Gastroesophageal sphincter (tissue), 4 donors: ENCODE measurements around the gene GARS1. TPM values are rescaled to one million over a fixed set of nuclear protein-coding genes. Genes with fewer than 3 reads are reported as not detected.

Experiments
- ATAC-seq: fragments of 150-250 bp; one replicate; pipeline ENCODE4 v1.9.1; 2016; ENCODE audit warnings: mild to moderate bottlenecking, moderate library complexity
- H3K27ac ChIP-seq, 4 donors: fragments of 200-600 bp; sonication (generic) in 3 of 4; 1 replicate in 3 of 4; 2 replicates in 1 of 4; pipeline ENCODE4 v1.5.1; 2016 to 2019
- H3K27me3 ChIP-seq: fragments of 200-600 bp; sonication (generic); one replicate; pipeline ENCODE4 v1.5.1; 2019
- H3K36me3 ChIP-seq, 2 donors: fragments of 200-600 bp; sonication (generic); one replicate each; pipeline ENCODE4 v1.5.1; 2019; ENCODE audit warnings: control low read depth in 1 of 2
- H3K4me1 ChIP-seq, 3 donors: fragments of 200-600 bp; sonication (generic); 1 replicate in 2 of 3; 2 replicates in 1 of 3; pipeline ENCODE4 v1.5.1; 2016 to 2019; ENCODE audit warnings: control low read depth in 2 of 3
- H3K4me3 ChIP-seq, 2 donors: fragments of 200-600 bp; sonication (generic); one replicate each; pipeline ENCODE4 v1.5.1; 2019; ENCODE audit warnings: mild to moderate bottlenecking in 1 of 2, moderate library complexity in 1 of 2
- H3K9me3 ChIP-seq, 3 donors: fragments of 200-600 bp; sonication (generic); one replicate each; pipeline ENCODE4 v1.5.1; 2017 to 2019; ENCODE audit warnings: control low read depth in 2 of 3
- EP300 ChIP-seq: sonication (generic); formaldehyde crosslinking; IDR thresholded peaks from one replicate; pipeline ENCODE4 v1.6.1; 2017; ENCODE audit warnings: antibody characterized with exemption, mild to moderate bottlenecking
- POLR2A ChIP-seq, 2 donors: fragments of 450-650 bp; IDR thresholded peaks; one replicate each; pipeline ENCODE4 v1.6.1; 2017; ENCODE audit warnings: antibody characterized with exemption in 2 of 2, mild to moderate bottlenecking in 2 of 2, moderate library complexity in 1 of 2
- POLR2AphosphoS5 ChIP-seq: sonication (generic); formaldehyde crosslinking; IDR thresholded peaks from one replicate; pipeline ENCODE4 v1.6.1; 2017; ENCODE audit warnings: antibody characterized with exemption
- WGBS, 2 donors: methylation state at CpG; one replicate each; pipeline ENCODE4 v1.1.5; 2018; ENCODE audit warnings: low coverage in 1 of 2; 5-methylcytosine and 5-hydroxymethylcytosine counted together
- total RNA-seq, 4 donors: library from RNA; depleted of rRNA; stranded (reverse); fragments of >200 nt; gene quantifications; one replicate each; pipeline ENCODE4 v1.1.0, GENCODE V29; 2016
- TF ChIP-seq, protein P1 (sequence below), 4 experiments: fragments of 200-600 bp in 2 of 4; fragments of 450-650 bp in 2 of 4; sonication (generic) in 1 of 4; IDR thresholded peaks; one replicate each; pipeline ENCODE4 v1.5.1; 2017 to 2019; ENCODE audit warnings: antibody characterized with exemption in 4 of 4, mild to moderate bottlenecking in 2 of 4, moderate library complexity in 2 of 4

Gene GARS1
- total RNA-seq, 4 donors from 2014 or later: 44.7 to 81.9 (median 49.7) TPM

DNA sequence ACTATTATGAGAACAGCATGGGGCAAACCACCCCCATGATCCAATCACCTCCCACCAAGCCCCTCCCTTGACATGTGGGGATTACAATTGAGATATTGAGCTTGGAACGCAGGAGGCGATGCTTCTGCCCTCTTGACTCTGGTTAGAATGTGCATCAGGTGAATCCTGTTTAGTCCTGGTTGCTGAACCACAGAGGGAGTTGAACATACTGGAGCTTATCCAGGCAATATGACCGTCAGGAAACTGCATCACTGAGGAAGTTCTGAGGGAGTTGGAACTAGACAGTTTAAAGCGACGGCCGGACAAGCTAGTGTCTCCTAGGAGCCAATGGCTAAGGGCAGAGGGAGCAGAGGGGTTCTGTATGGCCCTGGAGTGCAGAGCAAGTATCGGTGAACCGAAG lies 31.8 kb upstream of the GARS1 start:
- no peaks in the 10 kb centered on the region for H3K9me3 ChIP-seq
- peak overlapping the region in 1 of 4 donors; percentile 26 for H3K27ac ChIP-seq
- no peak for ATAC-seq
- peaks cover 0 to 82% of the 10 kb centered on the region in 2 donors for H3K36me3 ChIP-seq
- 66 to 73% methylated on average over 2 to 8 of the region's 8 CpGs for WGBS, 2 donors
- peaks cover 0 to 30% (median 0%) of the 10 kb centered on the region in 3 donors for H3K4me1 ChIP-seq
- TF ChIP-seq EP300: no peak
- no peak for TF ChIP-seq POLR2AphosphoS5
- no peak for TF ChIP-seq POLR2A (IDR thresholded peaks at IDR 0.05)
- TF ChIP-seq, protein P1, sequence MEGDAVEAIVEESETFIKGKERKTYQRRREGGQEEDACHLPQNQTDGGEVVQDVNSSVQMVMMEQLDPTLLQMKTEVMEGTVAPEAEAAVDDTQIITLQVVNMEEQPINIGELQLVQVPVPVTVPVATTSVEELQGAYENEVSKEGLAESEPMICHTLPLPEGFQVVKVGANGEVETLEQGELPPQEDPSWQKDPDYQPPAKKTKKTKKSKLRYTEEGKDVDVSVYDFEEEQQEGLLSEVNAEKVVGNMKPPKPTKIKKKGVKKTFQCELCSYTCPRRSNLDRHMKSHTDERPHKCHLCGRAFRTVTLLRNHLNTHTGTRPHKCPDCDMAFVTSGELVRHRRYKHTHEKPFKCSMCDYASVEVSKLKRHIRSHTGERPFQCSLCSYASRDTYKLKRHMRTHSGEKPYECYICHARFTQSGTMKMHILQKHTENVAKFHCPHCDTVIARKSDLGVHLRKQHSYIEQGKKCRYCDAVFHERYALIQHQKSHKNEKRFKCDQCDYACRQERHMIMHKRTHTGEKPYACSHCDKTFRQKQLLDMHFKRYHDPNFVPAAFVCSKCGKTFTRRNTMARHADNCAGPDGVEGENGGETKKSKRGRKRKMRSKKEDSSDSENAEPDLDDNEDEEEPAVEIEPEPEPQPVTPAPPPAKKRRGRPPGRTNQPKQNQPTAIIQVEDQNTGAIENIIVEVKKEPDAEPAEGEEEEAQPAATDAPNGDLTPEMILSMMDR (IDR thresholded peaks at IDR 0.05): no peak
- no peak overlapping the region for H3K4me3 ChIP-seq
- H3K27me3 ChIP-seq: no peaks in the 10 kb centered on the region

DNA sequence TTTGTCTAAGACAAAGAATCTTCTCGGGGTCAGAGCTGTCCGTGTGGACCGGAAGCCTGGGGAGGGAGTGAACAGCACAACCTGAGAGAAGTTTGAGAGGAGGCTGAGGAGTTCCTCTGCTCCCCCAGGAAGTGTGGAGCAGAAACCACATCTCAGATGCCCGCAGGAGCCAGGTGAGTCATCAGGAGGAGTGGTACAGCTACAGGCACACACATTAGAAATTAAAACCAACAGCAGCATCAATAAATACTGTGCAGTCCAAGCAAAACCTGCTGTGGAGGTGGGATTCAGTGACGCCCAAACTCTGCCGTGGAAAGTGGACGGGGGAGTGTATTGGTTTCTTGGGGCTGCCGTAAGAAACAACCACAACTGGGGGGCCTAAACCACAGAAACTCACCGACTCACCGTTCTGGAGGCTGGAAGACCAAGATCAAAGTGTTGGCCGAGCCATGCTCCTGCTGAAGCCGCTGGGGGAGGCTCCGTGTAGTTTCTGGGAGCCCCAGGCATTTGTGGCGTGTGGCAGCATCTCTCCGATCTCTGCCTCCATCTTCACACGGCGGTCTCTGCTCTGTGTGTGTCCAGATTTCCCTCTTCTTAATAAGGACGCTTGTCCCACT lies 31.2 kb upstream of the GARS1 start:
- H3K9me3 ChIP-seq: no peaks in the 10 kb centered on the region
- no peak overlapping the region for H3K4me3 ChIP-seq
- H3K36me3 ChIP-seq: peaks cover 0 to 82% of the 10 kb centered on the region in 2 donors
- peak overlapping the region in 1 of 4 donors; percentile 26 for H3K27ac ChIP-seq
- ATAC-seq: no peak
- WGBS, 2 donors: 84 to 91% methylated on average over 15 to 16 of the region's 18 CpGs
- TF ChIP-seq, protein P1 (IDR thresholded peaks at IDR 0.05): no peak
- TF ChIP-seq POLR2A (IDR thresholded peaks at IDR 0.05) (no peak), POLR2AphosphoS5 (no peak), EP300 (no peak)
- H3K27me3 ChIP-seq: no peaks in the 10 kb centered on the region
- H3K4me1 ChIP-seq: peaks cover 0 to 30% (median 0%) of the 10 kb centered on the region in 3 donors

DNA sequence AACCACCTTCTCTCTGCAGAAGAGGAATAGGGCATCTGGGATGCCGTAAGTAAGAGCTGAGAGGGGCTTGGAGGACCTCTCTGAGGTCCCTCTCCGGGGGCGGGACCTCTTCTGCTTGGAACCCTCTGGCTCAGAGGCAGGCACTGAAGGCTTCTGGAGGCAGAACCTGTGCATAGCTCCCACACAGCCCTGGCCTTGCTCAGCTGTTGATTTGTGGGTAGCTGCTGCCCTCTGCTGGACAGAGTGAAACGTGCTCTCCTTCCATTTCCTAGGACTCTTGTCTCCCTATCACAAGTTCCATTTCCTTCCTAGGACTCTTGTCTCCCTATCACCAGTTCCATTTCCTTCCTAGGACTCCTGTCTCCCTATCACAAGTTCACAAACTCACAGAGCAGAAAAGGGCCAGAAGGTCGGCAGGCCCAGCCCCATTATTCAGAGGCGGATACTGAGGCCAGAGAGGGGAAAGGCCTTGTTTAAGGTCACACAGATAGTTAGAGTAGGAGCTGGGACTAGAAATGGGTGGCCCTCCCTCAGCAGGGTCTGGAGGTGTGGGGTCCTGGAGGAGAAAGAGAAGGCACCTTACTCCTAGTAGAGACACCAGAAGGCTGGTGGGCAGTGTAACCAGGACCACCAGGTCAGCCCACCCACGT lies 30.3 kb upstream of the GARS1 start:
- WGBS, 2 donors: 48 to 52% methylated on average over 3 to 4 of the region's 7 CpGs
- TF ChIP-seq POLR2AphosphoS5: no peak
- TF ChIP-seq EP300: no peak
- no peak for TF ChIP-seq POLR2A (IDR thresholded peaks at IDR 0.05)
- TF ChIP-seq, protein P1 (IDR thresholded peaks at IDR 0.05): peak; percentile 72 to 87 (median 82)

DNA sequence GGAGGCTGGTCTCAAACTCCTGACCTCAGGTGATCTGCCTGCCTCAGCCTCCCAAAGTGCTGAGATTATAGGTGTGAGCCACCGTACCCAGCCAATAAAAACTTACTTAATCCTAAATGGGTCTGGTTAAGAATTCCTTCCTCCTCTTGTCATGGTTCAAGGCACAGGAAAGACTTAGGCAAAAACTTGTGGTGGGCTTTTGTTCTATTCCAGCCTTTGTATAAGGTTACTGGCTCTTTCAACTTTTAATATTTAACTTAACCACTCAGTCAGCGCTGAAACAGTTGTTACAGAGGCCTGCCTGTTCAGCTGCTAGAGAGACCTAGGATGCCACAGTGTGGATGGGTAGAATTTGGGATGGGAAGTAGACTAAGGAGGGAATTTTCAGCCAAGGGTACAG lies 28.1 kb upstream of the GARS1 start:
- H3K27me3 ChIP-seq: no peaks in the 10 kb centered on the region
- WGBS, 2 donors: 100% methylated on average over 1 to 2 of the region's 2 CpGs
- peaks cover 0 to 72% of the 10 kb centered on the region in 2 donors for H3K36me3 ChIP-seq
- H3K4me3 ChIP-seq: no peak overlapping the region
- no peaks in the 10 kb centered on the region for H3K9me3 ChIP-seq
- ATAC-seq: no peak
- TF ChIP-seq EP300 (no peak), POLR2A (IDR thresholded peaks at IDR 0.05) (no peak), POLR2AphosphoS5 (no peak)
- TF ChIP-seq, protein P1 (IDR thresholded peaks at IDR 0.05): no peak
- H3K4me1 ChIP-seq: peaks cover 0 to 26% (median 0%) of the 10 kb centered on the region in 3 donors
- no peak overlapping the region for H3K27ac ChIP-seq

More for the DNA sequence above, 30.3 kb upstream of the GARS1 start:
- ATAC-seq: peak; percentile 89
- H3K4me1 ChIP-seq: peaks cover 0 to 30% (median 0%) of the 10 kb centered on the region in 3 donors
- peaks cover 0 to 79% of the 10 kb centered on the region in 2 donors for H3K36me3 ChIP-seq
- no peaks in the 10 kb centered on the region for H3K9me3 ChIP-seq
- no peak overlapping the region for H3K27ac ChIP-seq
- no peaks in the 10 kb centered on the region for H3K27me3 ChIP-seq
- H3K4me3 ChIP-seq: no peak overlapping the region
